HCT116 (cell line): Measurements from ENCODE around the gene RBM12.

ENCODE experiments used
- CTCF ChIP-seq, 3 experiments: fragments of 200-600 bp in 1 of 3; sonication (generic) in 1 of 3; IDR thresholded peaks in 2 of 3; conservative IDR thresholded peaks in 1 of 3; 2 replicates each; pipeline ENCODE4 v1.5.1; 2012 to 2017; ENCODE audit warnings: low read depth in 2 of 3, low read length in 2 of 3, antibody characterized with exemption in 1 of 3, borderline replicate concordance in 1 of 3, control low read depth in 1 of 3, mild to moderate bottlenecking in 1 of 3, mixed read lengths in 1 of 3, mixed run types in 1 of 3, moderate library complexity in 1 of 3; ENCODE audit not compliant: insufficient read depth in 1 of 3
- EZH2 ChIP-seq: fragments of 200-600 bp; sonication (generic); IDR thresholded peaks from 2 replicates; pipeline ENCODE4 v1.6.1; 2017; ENCODE audit warnings: antibody characterized with exemption, mixed run types
- EZH2phosphoT487 ChIP-seq: fragments of 200-600 bp; IDR thresholded peaks from 2 replicates; pipeline ENCODE4 v1.6.1; 2018; ENCODE audit warnings: antibody characterized with exemption, borderline replicate concordance
- POLR2A ChIP-seq: IDR thresholded peaks from 2 replicates; pipeline ENCODE4 v1.7.0; 2011; ENCODE audit warnings: borderline replicate concordance; ENCODE audit not compliant: insufficient read depth, insufficient read length; ENCODE audit errors: extremely low read depth
- POLR2AphosphoS5 ChIP-seq: IDR thresholded peaks from 2 replicates; pipeline ENCODE4 v1.6.1; 2011; ENCODE audit warnings: mild to moderate bottlenecking, low read depth, low read length, moderate library complexity
- SIN3A ChIP-seq: IDR thresholded peaks from 2 replicates; pipeline ENCODE4 v1.6.1; 2012; ENCODE audit warnings: low read depth
- YY1 ChIP-seq: IDR thresholded peaks from 2 replicates; pipeline ENCODE4 v1.6.1; 2011; ENCODE audit warnings: low read length, low read depth, moderate library complexity, mild to moderate bottlenecking; ENCODE audit not compliant: insufficient replicate concordance; ENCODE audit errors: extremely low read depth

- TF ChIP-seq POLR2A: no peak
- TF ChIP-seq CTCF (IDR thresholded peaks at IDR 0.05 in 2 of 3, conservative IDR thresholded peaks at IDR 0.05 in 1 of 3; ENCODE audit: borderline replicate concordance in 1 of 3, insufficient read depth in 1 of 3, low read depth in 2 of 3, low read length in 2 of 3): no peak
- no peak for TF ChIP-seq SIN3A
- no peak for TF ChIP-seq EZH2
- no peak for TF ChIP-seq POLR2AphosphoS5
- TF ChIP-seq YY1: no peak
- no peak for TF ChIP-seq EZH2phosphoT487
These were observed 38.2 kb downstream of the RBM12 start for GRCh38 chr20:35626386-35627001.
